HCT116 (cell line): ENCODE data around the gene RREB1. TPM values are rescaled to one million over a fixed set of nuclear protein-coding genes. Genes with fewer than 3 reads are reported as not detected.

Experiments used
- ATAC-seq: fragments of 200-7000 bp; cut with Tn5 transposase; 2 replicates; pipeline ENCODE4 v1.9.1; 2020; ENCODE audit warnings: mild to moderate bottlenecking, moderate library complexity
- BruUV-seq: library from RNA; stranded (reverse); fragments of 400-500 nt; replicated peaks from 2 replicates; lab custom pipeline; 2021; lab: Mats Ljungman, UMichigan
- CTCF ChIA-PET: fragments of 300-600 bp; sonication (Branson Sonifier 250); formaldehyde crosslinking; loops from one replicate; lab custom pipeline; 2021; ENCODE audit warnings: antibody characterized with exemption; lab: Charles Lee
- POLR2A ChIA-PET: fragments of 300-600, 350-600 bp; sonication (Branson Sonifier 250); formaldehyde crosslinking; loops from one replicate; lab custom pipeline; 2021; ENCODE audit warnings: antibody characterized with exemption; lab: Charles Lee
- RAD21 ChIA-PET, 2 experiments: fragments of 300-600 bp; sonication (Branson Sonifier 250); formaldehyde crosslinking; loops; one replicate each; lab custom pipeline; 2023; ENCODE audit warnings: low total read pairs in 2 of 2; ENCODE audit not compliant: uncharacterized antibody in 2 of 2, unreplicated experiment in 2 of 2, low non-redundant PET in 1 of 2; lab: Charles Lee
- DNase-seq: peaks from one replicate; pipeline ENCODE4 v3.0.0-alpha.2; 2010; ENCODE audit warnings: low read depth, low spot score
- H2AFZ ChIP-seq: fragments of 200-600 bp; shearing (Covaris generic), sonication (generic); 2 replicates; pipeline ENCODE4 v1.6.1; 2017; ENCODE audit warnings: low read depth, mixed run types, mixed read lengths, antibody characterized with exemption, low read length; ENCODE audit not compliant: poor library complexity, severe bottlenecking
- H3K27ac ChIP-seq: 2 replicates; pipeline ENCODE4 v1.5.1; 2012; ENCODE audit warnings: low read depth, low read length
- H3K27me3 ChIP-seq: fragments of 200-600 bp; sonication (generic); 2 replicates; pipeline ENCODE4 v1.6.1; 2016; ENCODE audit warnings: mixed run types, low read length, mixed read lengths; ENCODE audit not compliant: insufficient read depth
- H3K36me3 ChIP-seq, 2 experiments: fragments of 200-500 bp in 1 of 2; fragments of 200-600 bp in 1 of 2; sonication (Bioruptor generic) in 1 of 2; sonication (generic) in 1 of 2; 2 replicates each; pipeline versions ENCODE4 v1.5.1 to v1.6.1; 2014 to 2016; ENCODE audit warnings: low read length in 2 of 2, inconsistent platforms in 1 of 2, mixed read lengths in 1 of 2, mixed run types in 1 of 2; ENCODE audit not compliant: insufficient read depth in 2 of 2, control insufficient read depth in 1 of 2
- H3K4me1 ChIP-seq, 2 experiments: fragments of 200-600 bp in 1 of 2; sonication (generic) in 1 of 2; 2 replicates each; pipeline versions ENCODE4 v1.5.1 to v1.6.1; 2012 to 2017; ENCODE audit warnings: low read length in 2 of 2, inconsistent platforms in 1 of 2, mild to moderate bottlenecking in 1 of 2, mixed read lengths in 1 of 2, mixed run types in 1 of 2, moderate library complexity in 1 of 2; ENCODE audit not compliant: insufficient read depth in 2 of 2, control insufficient read depth in 1 of 2
- H3K4me2 ChIP-seq: fragments of 200-600 bp; sonication (generic); 2 replicates; pipeline ENCODE4 v1.6.1; 2017; ENCODE audit warnings: mixed run types, low read length, mixed read lengths
- H3K4me3 ChIP-seq, 2 experiments: fragments of 200-600 bp in 1 of 2; sonication (generic) in 1 of 2; replicated peaks in 1 of 2; 2 replicates each; pipeline ENCODE4 v1.5.1; 2011 to 2016; ENCODE audit warnings: low read length in 2 of 2, control low read depth in 1 of 2, low read depth in 1 of 2, mild to moderate bottlenecking in 1 of 2, mixed read lengths in 1 of 2, mixed run types in 1 of 2
- H3K79me2 ChIP-seq: fragments of 200-600 bp; sonication (generic); 2 replicates; pipeline ENCODE4 v1.6.1; 2017; ENCODE audit warnings: mild to moderate bottlenecking, mixed run types, low read length, moderate library complexity, mixed read lengths; ENCODE audit not compliant: insufficient read depth
- H3K9ac ChIP-seq: fragments of 200-600 bp; sonication (generic); 2 replicates; pipeline ENCODE4 v1.6.1; 2016; ENCODE audit warnings: low read length, mixed read lengths
- H3K9me2 ChIP-seq: fragments of 200-600 bp; sonication (generic), shearing (Covaris generic); 2 replicates; pipeline ENCODE4 v1.6.1; 2017; ENCODE audit warnings: mixed run types, mild to moderate bottlenecking, moderate library complexity; ENCODE audit not compliant: insufficient read depth
- H3K9me3 ChIP-seq, 2 experiments: fragments of 200-500 bp in 1 of 2; fragments of 200-600 bp in 1 of 2; sonication (Bioruptor generic) in 1 of 2; sonication (generic) in 1 of 2; 2 replicates each; pipeline ENCODE4 v1.6.1; 2014 to 2017; ENCODE audit warnings: low read length in 2 of 2, mixed read lengths in 2 of 2, inconsistent platforms in 1 of 2, low read depth in 1 of 2, mild to moderate bottlenecking in 1 of 2, mixed run types in 1 of 2, moderate library complexity in 1 of 2; ENCODE audit not compliant: control insufficient read depth in 1 of 2, insufficient read depth in 1 of 2
- H4K20me1 ChIP-seq: fragments of 200-600 bp; sonication (generic), shearing (Covaris generic); 2 replicates; pipeline ENCODE4 v1.6.1; 2017; ENCODE audit warnings: mixed run types, mild to moderate bottlenecking, moderate library complexity; ENCODE audit not compliant: insufficient read depth
- CBX3 ChIP-seq: IDR thresholded peaks from 2 replicates; pipeline ENCODE4 v1.6.1; 2012; ENCODE audit warnings: low read depth
- CEBPB ChIP-seq: IDR thresholded peaks from 2 replicates; pipeline ENCODE4 v1.6.1; 2012; ENCODE audit warnings: low read depth
- EGR1 ChIP-seq: IDR thresholded peaks from 2 replicates; pipeline ENCODE4 v1.6.1; 2012; ENCODE audit warnings: low read depth
- ELF1 ChIP-seq: IDR thresholded peaks from 2 replicates; pipeline ENCODE4 v1.6.1; 2012; ENCODE audit warnings: low read depth, borderline replicate concordance
- EZH2 ChIP-seq: fragments of 200-600 bp; sonication (generic); IDR thresholded peaks from 2 replicates; pipeline ENCODE4 v1.6.1; 2017; ENCODE audit warnings: antibody characterized with exemption, mixed run types
- JUND ChIP-seq: IDR thresholded peaks from 2 replicates; pipeline ENCODE4 v1.6.1; 2012
- POLR2A ChIP-seq: IDR thresholded peaks from 2 replicates; pipeline ENCODE4 v1.7.0; 2011; ENCODE audit warnings: borderline replicate concordance; ENCODE audit not compliant: insufficient read depth, insufficient read length; ENCODE audit errors: extremely low read depth
- POLR2AphosphoS5 ChIP-seq: IDR thresholded peaks from 2 replicates; pipeline ENCODE4 v1.6.1; 2011; ENCODE audit warnings: mild to moderate bottlenecking, low read depth, low read length, moderate library complexity
- SIN3A ChIP-seq: IDR thresholded peaks from 2 replicates; pipeline ENCODE4 v1.6.1; 2012; ENCODE audit warnings: low read depth
- SP1 ChIP-seq: IDR thresholded peaks from 2 replicates; pipeline ENCODE4 v1.6.1; 2012; ENCODE audit warnings: low read depth
- SRF ChIP-seq: IDR thresholded peaks from 2 replicates; pipeline ENCODE4 v1.6.1; 2012; ENCODE audit warnings: low read depth
- TCF7L2 ChIP-seq: IDR thresholded peaks from 2 replicates; pipeline ENCODE4 v1.7.0; 2011; ENCODE audit warnings: borderline replicate concordance, inconsistent platforms; ENCODE audit not compliant: insufficient read depth, insufficient read length; ENCODE audit errors: extremely low read depth
- YY1 ChIP-seq: IDR thresholded peaks from 2 replicates; pipeline ENCODE4 v1.6.1; 2011; ENCODE audit warnings: low read length, low read depth, moderate library complexity, mild to moderate bottlenecking; ENCODE audit not compliant: insufficient replicate concordance; ENCODE audit errors: extremely low read depth
- ZFX ChIP-seq: fragments of 450-650 bp; IDR thresholded peaks from 2 replicates; pipeline ENCODE4 v1.6.1; 2017
- ZNF274 ChIP-seq: fragments of 200-500 bp; sonication (Bioruptor generic); IDR thresholded peaks from 2 replicates; pipeline ENCODE4 v1.6.1; 2014; ENCODE audit warnings: mild to moderate bottlenecking, low read depth, low read length, inconsistent platforms
- intact Hi-C: fragments of 100-400 bp; cut with micrococcal nuclease; formaldehyde crosslinking; loops from 2 replicates; pipeline ENCODE4 v1.10.0; 2022
- total RNA-seq: library from RNA; stranded (reverse); gene quantifications from one replicate; pipeline ENCODE4 v1.2.1, GENCODE V29; 2021; ENCODE audit not compliant: unreplicated experiment
- TF ChIP-seq, protein P1 (sequence below): IDR thresholded peaks from 2 replicates; pipeline ENCODE4 v1.6.1; 2011; ENCODE audit warnings: mild to moderate bottlenecking, low read length, moderate library complexity; ENCODE audit not compliant: insufficient replicate concordance; ENCODE audit errors: extremely low read depth
- TF ChIP-seq, protein P2 (sequence below): IDR thresholded peaks from 2 replicates; pipeline ENCODE4 v1.6.1; 2012
- TF ChIP-seq, protein P3 (sequence below), 3 experiments: fragments of 200-600 bp in 1 of 3; sonication (generic) in 1 of 3; IDR thresholded peaks in 2 of 3; conservative IDR thresholded peaks in 1 of 3; 2 replicates each; pipeline ENCODE4 v1.5.1; 2012 to 2017; ENCODE audit warnings: low read depth in 2 of 3, low read length in 2 of 3, antibody characterized with exemption in 1 of 3, borderline replicate concordance in 1 of 3, control low read depth in 1 of 3, mild to moderate bottlenecking in 1 of 3, mixed read lengths in 1 of 3, mixed run types in 1 of 3, moderate library complexity in 1 of 3; ENCODE audit not compliant: insufficient read depth in 1 of 3

The RREB1 gene
- total RNA-seq, 1 experiment from 2014 or later = 47.9 TPM

DNA sequence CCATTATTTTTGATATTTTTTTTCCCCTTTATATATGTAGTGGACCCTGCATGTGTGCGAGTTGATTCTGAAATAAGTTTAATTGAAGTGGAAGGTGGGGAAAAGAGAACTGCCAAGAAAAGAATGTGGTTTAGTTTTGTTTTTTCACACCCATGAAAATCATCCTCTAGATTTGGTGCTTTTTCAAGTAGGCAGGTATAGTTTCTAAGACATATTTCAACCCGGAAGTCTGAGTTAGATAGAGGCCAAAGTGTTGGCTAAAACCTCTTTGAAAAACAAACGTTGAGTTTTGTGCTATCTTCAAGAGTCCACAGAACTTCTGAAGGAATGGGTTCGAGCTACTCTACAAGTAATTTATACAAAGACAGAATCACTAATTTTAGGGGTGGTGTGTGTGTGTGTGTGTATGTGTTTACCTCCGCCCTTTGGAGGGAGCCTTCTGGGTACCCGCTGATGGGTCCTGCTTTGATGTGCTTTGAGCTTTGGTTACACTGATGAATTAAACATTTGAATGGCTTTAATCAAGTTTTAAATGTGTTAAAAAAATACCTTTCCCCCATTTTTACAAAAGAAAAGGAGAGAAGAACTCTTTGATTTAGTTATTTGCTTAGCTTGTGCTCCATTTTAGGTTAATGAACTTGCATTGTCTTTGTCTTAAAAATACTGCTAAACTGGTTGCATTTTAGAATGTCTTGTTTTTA lies 2.5 kb downstream of the RREB1 start (continued):
- TF ChIP-seq, protein P1, sequence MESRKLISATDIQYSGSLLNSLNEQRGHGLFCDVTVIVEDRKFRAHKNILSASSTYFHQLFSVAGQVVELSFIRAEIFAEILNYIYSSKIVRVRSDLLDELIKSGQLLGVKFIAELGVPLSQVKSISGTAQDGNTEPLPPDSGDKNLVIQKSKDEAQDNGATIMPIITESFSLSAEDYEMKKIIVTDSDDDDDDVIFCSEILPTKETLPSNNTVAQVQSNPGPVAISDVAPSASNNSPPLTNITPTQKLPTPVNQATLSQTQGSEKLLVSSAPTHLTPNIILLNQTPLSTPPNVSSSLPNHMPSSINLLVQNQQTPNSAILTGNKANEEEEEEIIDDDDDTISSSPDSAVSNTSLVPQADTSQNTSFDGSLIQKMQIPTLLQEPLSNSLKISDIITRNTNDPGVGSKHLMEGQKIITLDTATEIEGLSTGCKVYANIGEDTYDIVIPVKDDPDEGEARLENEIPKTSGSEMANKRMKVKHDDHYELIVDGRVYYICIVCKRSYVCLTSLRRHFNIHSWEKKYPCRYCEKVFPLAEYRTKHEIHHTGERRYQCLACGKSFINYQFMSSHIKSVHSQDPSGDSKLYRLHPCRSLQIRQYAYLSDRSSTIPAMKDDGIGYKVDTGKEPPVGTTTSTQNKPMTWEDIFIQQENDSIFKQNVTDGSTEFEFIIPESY = no peak
- TF ChIP-seq EGR1 (no peak), SRF (no peak)

DNA sequence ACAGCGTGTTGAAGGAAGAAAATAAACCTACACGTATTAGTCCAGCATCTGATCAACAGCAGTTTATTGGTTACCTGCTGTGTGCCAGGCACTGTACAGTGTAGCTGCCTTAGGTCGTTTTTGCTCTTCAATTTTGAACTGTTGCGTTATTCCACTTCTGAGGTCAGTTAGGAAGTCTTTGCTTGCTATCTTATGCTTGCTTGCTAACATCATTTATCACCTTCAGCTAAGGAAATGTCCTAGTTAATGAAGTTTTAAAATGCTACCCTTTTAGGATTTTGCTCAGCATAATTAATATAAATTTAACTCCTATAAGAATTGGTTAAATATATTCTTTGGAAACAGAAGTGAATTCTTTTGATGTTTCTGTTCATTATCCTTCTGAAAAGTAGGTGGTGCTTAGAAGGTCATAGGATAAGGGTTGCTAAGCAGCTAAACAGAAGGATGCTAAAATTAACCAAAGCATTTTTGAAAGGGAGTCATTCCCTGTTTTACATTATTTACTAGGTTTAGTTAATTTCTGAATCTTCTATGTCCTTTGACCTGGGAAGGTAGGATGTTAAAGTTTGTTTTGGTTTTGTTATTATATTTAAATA lies 3.4 kb downstream of the RREB1 start:
- intact Hi-C loops = no loop called here
- ATAC-seq (no peak), DNase-seq (no peak)
- H3K4me2 ChIP-seq = no peak overlapping the region
- BruUV-seq = no TSS peak
- H3K4me1 ChIP-seq = peaks cover 17 to 42% of the 10 kb centered on the region in 2 experiments
- H3K9me3 ChIP-seq = no peaks in the 10 kb centered on the region
- H3K27me3 ChIP-seq = no peaks in the 10 kb centered on the region
- H3K9ac ChIP-seq = no peak overlapping the region
- POLR2A ChIA-PET = interaction anchor here (0.6 kb wide), 1 partner anchor 327 kb away, joined by 3 read pairs; no protein-coding TSS in a partner anchor
- no peak overlapping the region for H2AFZ ChIP-seq
- H3K27ac ChIP-seq = no peak overlapping the region
- RAD21 ChIA-PET = no interaction called here
- no peaks in the 10 kb centered on the region; the same call in 1 of the 2 replicates for H4K20me1 ChIP-seq
- H3K36me3 ChIP-seq = no peaks in the 10 kb centered on the region
- CTCF ChIA-PET = no interaction called here
- no peaks in the 10 kb centered on the region for H3K9me2 ChIP-seq
- no peak overlapping the region for H3K4me3 ChIP-seq
- H3K79me2 ChIP-seq = peaks cover 79% of the 10 kb centered on the region
- no peak for TF ChIP-seq SIN3A
- no peak for TF ChIP-seq CEBPB
- no peak for TF ChIP-seq ZFX
- no peak for TF ChIP-seq YY1
- TF ChIP-seq, protein P2, sequence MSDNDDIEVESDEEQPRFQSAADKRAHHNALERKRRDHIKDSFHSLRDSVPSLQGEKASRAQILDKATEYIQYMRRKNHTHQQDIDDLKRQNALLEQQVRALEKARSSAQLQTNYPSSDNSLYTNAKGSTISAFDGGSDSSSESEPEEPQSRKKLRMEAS = no peak
- no peak for TF ChIP-seq JUND
- no peak for TF ChIP-seq POLR2A
- no peak for TF ChIP-seq POLR2AphosphoS5
- TF ChIP-seq ELF1 = no peak
- TF ChIP-seq EZH2 = no peak
- no peak for TF ChIP-seq SP1
- TF ChIP-seq, protein P1 = no peak
- no peak for TF ChIP-seq EGR1
- TF ChIP-seq CBX3 = no peak
- TF ChIP-seq TCF7L2 = no peak
- TF ChIP-seq SRF = no peak
- no peak for TF ChIP-seq ZNF274
- TF ChIP-seq, protein P3, sequence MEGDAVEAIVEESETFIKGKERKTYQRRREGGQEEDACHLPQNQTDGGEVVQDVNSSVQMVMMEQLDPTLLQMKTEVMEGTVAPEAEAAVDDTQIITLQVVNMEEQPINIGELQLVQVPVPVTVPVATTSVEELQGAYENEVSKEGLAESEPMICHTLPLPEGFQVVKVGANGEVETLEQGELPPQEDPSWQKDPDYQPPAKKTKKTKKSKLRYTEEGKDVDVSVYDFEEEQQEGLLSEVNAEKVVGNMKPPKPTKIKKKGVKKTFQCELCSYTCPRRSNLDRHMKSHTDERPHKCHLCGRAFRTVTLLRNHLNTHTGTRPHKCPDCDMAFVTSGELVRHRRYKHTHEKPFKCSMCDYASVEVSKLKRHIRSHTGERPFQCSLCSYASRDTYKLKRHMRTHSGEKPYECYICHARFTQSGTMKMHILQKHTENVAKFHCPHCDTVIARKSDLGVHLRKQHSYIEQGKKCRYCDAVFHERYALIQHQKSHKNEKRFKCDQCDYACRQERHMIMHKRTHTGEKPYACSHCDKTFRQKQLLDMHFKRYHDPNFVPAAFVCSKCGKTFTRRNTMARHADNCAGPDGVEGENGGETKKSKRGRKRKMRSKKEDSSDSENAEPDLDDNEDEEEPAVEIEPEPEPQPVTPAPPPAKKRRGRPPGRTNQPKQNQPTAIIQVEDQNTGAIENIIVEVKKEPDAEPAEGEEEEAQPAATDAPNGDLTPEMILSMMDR (IDR thresholded peaks at IDR 0.05 in 2 of 3, conservative IDR thresholded peaks at IDR 0.05 in 1 of 3; ENCODE audit: borderline replicate concordance in 1 of 3, insufficient read depth in 1 of 3, low read depth in 2 of 3, low read length in 2 of 3) = no peak
